ENCODE data around the gene KCNE3.
"Not testable (repeated sequence)": the region's sequence is repeated elsewhere in the genome, so short reads cannot be mapped to it uniquely, and the experiment has no call there.

KCNE3 gene

DNA sequence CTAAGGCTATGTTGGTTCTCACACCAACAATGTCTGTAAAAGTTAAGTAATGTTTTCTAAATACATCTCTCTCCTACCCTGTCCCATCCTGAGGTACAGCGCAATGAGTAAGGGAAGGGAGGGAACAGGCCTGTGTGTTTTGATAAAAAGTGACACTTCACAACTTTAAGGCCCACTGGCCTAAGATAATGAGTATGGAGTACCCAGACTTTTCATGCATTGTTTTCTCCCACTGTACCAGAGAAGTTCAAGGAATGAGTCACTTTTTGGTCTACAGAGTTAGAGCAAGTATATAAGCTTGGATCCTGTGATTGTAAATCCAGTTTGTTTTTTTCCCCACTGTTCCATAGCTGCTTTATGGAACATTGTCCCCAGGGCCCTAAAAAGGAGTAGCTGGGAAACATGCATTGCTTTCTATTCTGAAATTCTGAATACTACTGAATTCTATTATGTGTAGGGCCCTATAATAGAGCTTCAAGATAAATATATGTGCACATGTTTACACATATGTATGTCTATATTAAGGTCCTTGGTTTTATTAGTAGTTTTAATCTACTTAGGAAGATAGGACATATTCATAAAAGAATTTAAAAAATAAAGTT, 29.8 kb downstream of the KCNE3 start:
- no peak for DNase-seq

DNA sequence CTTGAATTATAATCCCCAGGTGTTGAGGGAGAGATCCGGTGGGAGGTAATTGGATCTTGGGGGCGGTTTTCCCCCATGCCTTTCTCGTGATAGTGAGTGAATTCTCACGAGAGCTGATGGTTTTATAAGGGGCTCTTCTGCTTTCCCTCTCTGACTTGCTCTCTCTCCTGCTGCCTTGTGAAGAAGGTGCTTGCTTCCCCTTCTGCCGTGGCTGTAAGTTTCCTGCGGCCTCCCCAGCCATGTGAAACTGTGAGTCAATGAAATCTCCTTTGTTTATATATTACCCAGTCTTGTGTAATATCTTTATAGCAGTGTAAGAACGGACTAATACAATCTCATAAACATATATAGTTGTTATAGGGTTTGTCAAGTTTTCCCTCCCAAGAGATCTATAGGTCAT, 32.8 kb downstream of the KCNE3 start:
- no peak for DNase-seq

DNA sequence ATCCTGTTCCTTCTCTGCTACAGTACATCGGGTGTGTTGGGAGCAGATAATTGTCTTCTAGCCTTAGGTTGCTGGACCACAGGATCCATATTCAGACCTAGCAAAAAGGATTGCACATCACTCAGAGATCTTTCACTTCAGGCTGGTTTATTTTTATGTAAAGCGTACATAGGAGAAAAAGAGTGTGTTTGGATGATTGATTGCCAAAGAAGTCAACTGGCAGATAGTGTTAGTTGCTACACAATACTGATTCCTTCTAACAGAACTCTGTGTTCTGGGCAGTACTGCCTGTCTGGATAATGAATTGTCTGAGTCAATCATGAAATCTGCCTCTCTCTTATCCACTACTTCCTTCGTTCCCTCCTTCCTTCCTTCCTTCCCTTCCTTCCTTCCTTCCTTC, 38.1 kb downstream of the KCNE3 start:
- DNase-seq, result no peak

DNA sequence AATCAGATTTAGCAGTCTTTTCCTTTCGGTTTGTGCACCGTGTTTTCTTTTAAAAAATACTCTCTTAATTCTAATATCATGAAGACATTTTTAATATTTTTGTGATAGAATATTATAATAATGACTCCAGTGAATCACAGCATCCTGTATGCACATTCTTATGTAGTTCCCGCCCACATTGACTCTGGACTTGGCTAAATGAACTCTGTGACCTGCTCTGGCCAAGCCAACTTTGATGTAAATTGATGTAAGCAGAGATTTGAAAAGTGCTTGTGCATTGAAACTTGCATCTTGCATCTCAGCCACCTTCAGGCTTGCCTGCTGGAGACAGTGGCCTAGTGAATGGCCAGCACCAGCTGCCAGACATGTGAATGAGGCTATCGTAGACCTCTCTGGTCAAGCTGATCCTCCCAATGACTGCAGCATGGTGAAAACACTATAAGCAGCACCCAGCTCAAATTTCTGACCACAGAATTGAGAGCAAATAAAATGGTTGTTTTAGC, 39.9 kb downstream of the KCNE3 start:
- no peak for DNase-seq

DNA sequence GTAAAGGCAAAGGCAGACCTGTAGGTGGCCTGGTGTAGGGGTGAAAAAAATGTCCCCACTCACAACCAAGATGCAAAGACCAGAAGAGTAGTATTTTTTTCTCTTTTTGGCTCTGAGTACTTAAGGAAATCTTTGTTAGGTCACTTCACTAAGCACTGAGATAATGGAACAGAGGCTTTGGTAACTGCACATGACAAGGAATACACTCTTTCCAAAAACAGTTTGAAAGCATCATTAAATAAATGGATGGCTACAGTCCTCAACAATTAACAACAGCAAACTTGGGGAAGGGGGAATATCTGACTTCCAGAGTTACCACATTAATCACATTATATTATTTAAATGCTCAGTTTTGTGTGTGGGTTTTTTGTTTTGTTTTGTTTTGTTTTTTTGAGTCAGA, 42.2 kb downstream of the KCNE3 start:
- no peak for DNase-seq

DNA sequence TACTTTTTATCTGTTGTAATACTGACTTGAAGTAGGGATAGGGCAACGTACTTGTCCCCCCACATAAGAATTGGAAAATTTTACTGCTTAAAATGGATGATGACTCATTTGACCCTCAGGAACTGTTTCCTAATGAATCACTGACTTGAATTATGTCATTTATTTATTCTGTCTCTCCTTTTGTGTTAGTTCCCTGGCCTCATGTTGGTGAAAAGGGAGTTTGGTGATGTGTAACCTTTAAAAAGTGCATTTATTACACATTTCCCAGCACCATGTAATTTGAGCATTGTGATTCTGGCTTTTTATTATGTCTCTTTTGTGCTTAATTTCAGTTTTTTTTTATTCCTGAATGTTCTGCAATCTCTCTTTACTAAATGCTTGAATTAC, 48.8 kb downstream of the KCNE3 start:
- peak; percentile 70 for DNase-seq

DNA sequence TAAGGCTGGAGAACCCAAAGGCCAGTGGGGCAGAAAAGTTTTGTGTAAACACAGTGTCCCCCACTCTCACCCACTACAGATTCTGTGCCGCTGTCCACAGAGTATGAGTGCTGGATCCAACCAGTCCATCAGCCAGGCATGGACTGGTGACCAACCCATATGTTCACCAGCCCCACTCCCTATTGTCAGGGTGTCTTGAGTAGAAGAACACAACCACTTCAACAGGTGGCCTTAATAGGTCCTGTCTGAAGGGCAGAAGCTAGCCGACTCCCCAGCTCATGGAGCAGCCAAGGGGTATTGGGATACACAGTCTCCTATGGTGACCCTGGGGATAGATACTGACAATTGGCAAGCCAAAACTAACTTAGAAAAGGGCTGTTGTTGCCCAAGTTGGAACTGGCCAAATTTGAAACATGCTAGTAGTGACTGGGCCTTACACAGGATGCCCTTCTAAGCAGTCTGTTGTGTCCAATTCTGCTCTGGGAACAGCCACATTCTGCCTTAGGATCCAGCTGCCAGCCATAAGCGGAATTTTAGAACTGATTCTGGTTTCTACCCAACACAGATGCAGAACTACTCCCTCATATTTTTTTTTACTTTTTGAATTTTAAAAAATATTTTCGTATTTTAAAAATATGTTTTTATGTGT, 49.4 kb downstream of the KCNE3 start:
- peak; percentile 7 for DNase-seq

DNA sequence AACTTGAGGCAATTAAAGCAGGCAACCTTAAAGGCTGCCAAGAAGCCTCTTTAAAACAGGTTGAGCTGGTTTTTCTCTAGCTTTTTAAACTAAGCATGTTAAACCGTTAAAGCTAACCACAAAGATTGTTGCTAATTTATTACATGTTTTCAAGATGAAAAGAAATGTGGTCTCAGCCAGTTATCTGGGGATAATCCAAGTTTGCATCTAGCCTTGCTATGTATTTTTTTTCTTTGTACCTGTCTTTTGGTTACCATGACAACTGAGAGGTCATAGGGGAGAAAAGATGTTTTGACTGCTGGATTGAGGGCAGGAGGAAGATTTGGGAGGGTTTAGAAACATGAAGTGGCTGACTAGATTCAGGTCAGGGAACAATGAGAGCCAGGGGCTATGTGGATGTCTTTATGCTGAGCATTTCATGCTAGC, 50.0 kb downstream of the KCNE3 start:
- peak; percentile 13 for DNase-seq

DNA sequence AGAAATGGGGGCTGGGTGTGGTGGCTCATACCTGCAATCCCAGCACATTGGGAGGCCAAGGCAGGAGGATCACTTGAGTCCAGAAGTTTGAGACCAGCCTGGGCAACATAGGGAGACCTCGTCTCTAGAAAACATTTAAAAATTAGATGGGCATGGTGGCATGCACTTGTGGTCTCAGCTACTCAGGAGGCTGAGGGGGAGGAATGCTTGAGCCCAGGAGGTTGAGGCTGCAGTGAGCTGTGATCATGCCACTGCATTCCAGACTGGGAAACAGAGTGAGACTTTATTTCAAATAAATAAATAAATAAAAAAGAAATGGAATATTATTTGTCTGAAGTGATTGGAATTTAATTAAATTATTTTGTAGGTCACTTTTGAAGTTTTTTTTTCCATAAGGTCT, 50.4 kb downstream of the KCNE3 start:
- DNase-seq, result not testable (repeated sequence)

DNA sequence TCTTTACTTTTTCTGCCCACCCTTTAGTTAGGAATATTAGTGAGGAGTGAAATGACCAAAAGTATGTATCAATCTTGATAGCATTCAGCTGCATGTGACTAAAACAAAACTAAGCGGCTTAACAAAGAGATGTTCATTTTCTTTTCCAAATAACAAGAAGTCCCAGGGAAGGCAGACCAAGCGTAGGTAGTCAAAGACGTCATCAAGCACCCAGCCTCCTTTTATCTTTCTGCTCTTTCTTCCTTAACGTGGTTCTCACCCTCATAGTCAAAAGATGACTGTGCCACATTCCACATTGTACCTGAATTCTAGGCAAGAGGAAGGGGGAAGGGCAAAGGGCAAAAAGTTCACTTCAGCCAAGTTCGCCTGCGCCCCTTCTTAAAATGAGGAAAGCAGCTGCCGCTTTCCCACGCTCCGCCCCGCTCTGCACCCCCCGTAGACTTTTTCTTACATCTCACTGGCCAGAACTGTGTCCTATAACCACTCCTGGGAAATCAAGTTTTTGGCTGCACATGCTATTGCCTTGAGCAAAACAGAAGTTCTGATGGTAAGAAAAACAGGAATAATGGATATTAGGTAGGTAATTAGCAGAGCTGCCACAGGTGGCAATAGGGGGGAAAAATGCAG, 54.5 kb downstream of the KCNE3 start:
- DNase-seq, result no peak

DNA sequence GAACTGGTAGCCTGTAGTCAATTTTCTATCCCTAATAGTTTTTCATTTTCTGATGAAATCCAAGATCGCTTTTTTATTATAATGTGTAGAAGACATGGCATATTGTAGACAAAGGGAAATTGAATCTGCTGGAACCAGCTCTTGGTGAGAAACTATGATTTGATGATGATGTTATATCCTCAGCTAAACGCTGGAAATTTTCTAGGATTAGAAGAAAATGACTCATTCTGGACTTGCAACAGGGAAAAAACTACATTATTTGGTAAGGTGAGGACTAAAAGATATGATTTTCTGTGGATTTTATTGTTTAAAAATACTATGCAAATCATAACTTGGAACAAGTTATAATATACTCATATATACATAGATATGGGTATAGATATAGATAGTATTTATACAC, 55.0 kb downstream of the KCNE3 start:
- DNase-seq, result no peak

DNA sequence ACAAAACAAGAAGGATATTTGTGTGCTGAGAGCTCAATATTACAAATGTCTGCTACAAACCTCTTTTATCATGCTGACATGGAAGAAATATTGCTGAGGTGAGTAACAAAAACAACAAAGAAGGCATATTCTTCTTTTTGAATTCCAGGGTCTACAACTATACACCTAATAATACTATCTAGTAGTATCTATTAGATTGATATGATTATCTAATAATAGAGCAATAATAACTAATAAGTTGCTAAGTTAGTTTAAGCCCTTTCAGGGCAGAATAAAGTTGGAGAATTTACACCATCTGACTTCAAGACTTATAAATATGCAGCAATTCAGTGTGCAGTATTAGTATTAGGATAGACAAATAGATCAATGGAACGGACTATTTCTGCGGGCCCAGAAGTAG, 57.7 kb downstream of the KCNE3 start:
- DNase-seq, result no peak

All from NCI-H146 (cell line).